HepG2 (cell line): Measurements from ENCODE around the gene FAM200B. TPM values are rescaled to one million over a fixed set of nuclear protein-coding genes. Genes with fewer than 3 reads are reported as not detected.

Source experiments
- CHD2 ChIP-seq: IDR thresholded peaks from 2 replicates; pipeline ENCODE4 v1.6.1; 2011; ENCODE audit warnings: low read depth, low read length, improper control_type of control experiment
- EEA1 ChIP-seq: sonication (generic); formaldehyde crosslinking; IDR thresholded peaks from 2 replicates; pipeline ENCODE4 v1.5.1; 2020; ENCODE audit warnings: mild to moderate bottlenecking, missing genetic modification reagents, borderline replicate concordance
- HMG20B ChIP-seq: conservative IDR thresholded peaks from 2 replicates; pipeline ENCODE4 v1.6.1; 2016; ENCODE audit warnings: missing genetic modification reagents, missing compliant biosample characterization
- NCOA2 ChIP-seq: sonication (generic); formaldehyde crosslinking; IDR thresholded peaks from 2 replicates; pipeline ENCODE4 v1.8.0; 2022; ENCODE audit warnings: inconsistent platforms
- NFE2 ChIP-seq: sonication (generic); formaldehyde crosslinking; IDR thresholded peaks from 2 replicates; pipeline ENCODE4 v1.4.0; 2020; ENCODE audit warnings: missing genetic modification reagents
- NRL ChIP-seq: sonication (generic); formaldehyde crosslinking; IDR thresholded peaks from 2 replicates; pipeline ENCODE4 v1.5.0; 2020; ENCODE audit warnings: missing genetic modification reagents, mild to moderate bottlenecking, moderate library complexity, borderline replicate concordance
- SMARCC2 ChIP-seq: fragments of 450-650 bp; IDR thresholded peaks from 2 replicates; pipeline ENCODE4 v1.6.1; 2017; ENCODE audit warnings: antibody characterized with exemption, mild to moderate bottlenecking
- U2AF2 ChIP-seq: fragments of 200-400 bp; formaldehyde crosslinking; IDR thresholded peaks from 2 replicates; pipeline ENCODE4 v1.6.1; 2017; ENCODE audit warnings: low read depth, mild to moderate bottlenecking, low read length
- ZBTB10 ChIP-seq: sonication (generic); formaldehyde crosslinking; IDR thresholded peaks from 2 replicates; pipeline ENCODE4 v1.4.0; 2020; ENCODE audit warnings: missing genetic modification reagents, borderline replicate concordance
- ZNF768 ChIP-seq: sonication (generic); formaldehyde crosslinking; IDR thresholded peaks from 2 replicates; pipeline ENCODE4 v1.4.0; 2020; ENCODE audit warnings: missing genetic modification reagents
- ZSCAN25 ChIP-seq: sonication (generic); formaldehyde crosslinking; IDR thresholded peaks from 2 replicates; pipeline ENCODE4 v1.8.0; 2022; ENCODE audit warnings: mild to moderate bottlenecking, missing genetic modification reagents
- polyA plus RNA-seq, 8 experiments: library from polyadenylated mRNA; depleted of rRNA in 3 of 8; stranded (reverse) in 7 of 8; unstranded in 1 of 8; fragments of >200 nt; fragmentation: Illumina TruSeq in 4 of 8; extraction: Trizol in 4 of 8; gene quantifications; 2 replicates each; pipeline versions ENCODE4 v1.2.1 to v1.2.3, GENCODE V29; 2011 to 2016; ENCODE audit warnings: low read depth in 4 of 8, missing spikeins in 1 of 8, mixed read lengths in 1 of 8; ENCODE audit not compliant: insufficient read depth in 1 of 8
- total RNA-seq, 5 experiments: library from RNA; depleted of rRNA; stranded (reverse); fragments of >200 nt; fragmentation: Illumina TruSeq; extraction: Trizol; gene quantifications; 2 replicates each; pipeline ENCODE4 v1.2.3, GENCODE V29; 2016; ENCODE audit warnings: low read depth in 1 of 5
- TF ChIP-seq, protein P1 (sequence below): sonication (generic); formaldehyde crosslinking; IDR thresholded peaks from 2 replicates; pipeline ENCODE4 v1.4.0; 2020; ENCODE audit warnings: mild to moderate bottlenecking, missing genetic modification reagents
- TF ChIP-seq, protein P2 (sequence below): sonication (generic); formaldehyde crosslinking; IDR thresholded peaks from 2 replicates; pipeline ENCODE4 v1.8.0; 2022; ENCODE audit warnings: low read depth, missing genetic modification reagents
- TF ChIP-seq, protein P3 (sequence below): sonication (generic); formaldehyde crosslinking; conservative IDR thresholded peaks from 2 replicates; pipeline ENCODE4 v1.4.0; 2020; ENCODE audit warnings: missing genetic modification reagents
- TF ChIP-seq, protein P4 (sequence below): sonication (generic); formaldehyde crosslinking; IDR thresholded peaks from 2 replicates; pipeline ENCODE4 v1.4.0; 2020; ENCODE audit warnings: mild to moderate bottlenecking, low read depth, missing genetic modification reagents

Gene FAM200B
- total and polyA plus RNA-seq, 2 of the 13 experiments (the other 11 are each of a cell fraction or from before 2014, with no cell fraction given) = 25.6 to 41.8 TPM

GRCh38 chr4:15681372-15682241, at the start of gene FAM200B (continued):
- TF ChIP-seq ZSCAN25 (CRISPR knock-in tag) (peak; percentile 99), ZBTB10 (CRISPR knock-in tag) (0 out of 2 replicates have a peak, but pooled peaks have one; percentile 56), CHD2 (peak; percentile 100), NRL (CRISPR knock-in tag) (peak; percentile 84; the same call in 1 of the 2 replicates), ZNF768 (CRISPR knock-in tag) (peak; percentile 59), NFE2 (CRISPR knock-in tag) (no peak), SMARCC2 (no peak), HMG20B (CRISPR knock-in tag) (no peak; the same call in 1 of the 2 replicates), NCOA2 (peak; percentile 25; the same call in 1 of the 2 replicates), EEA1 (peak; percentile 34; the same call in 1 of the 2 replicates), U2AF2 (no peak)
- TF ChIP-seq, protein P1, sequence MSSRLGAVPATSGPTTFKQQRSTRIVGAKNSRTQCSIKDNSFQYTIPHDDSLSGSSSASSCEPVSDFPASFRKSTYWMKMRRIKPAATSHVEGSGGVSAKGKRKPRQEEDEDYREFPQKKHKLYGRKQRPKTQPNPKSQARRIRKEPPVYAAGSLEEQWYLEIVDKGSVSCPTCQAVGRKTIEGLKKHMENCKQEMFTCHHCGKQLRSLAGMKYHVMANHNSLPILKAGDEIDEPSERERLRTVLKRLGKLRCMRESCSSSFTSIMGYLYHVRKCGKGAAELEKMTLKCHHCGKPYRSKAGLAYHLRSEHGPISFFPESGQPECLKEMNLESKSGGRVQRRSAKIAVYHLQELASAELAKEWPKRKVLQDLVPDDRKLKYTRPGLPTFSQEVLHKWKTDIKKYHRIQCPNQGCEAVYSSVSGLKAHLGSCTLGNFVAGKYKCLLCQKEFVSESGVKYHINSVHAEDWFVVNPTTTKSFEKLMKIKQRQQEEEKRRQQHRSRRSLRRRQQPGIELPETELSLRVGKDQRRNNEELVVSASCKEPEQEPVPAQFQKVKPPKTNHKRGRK (CRISPR knock-in tag) = no peak
- TF ChIP-seq, protein P2, sequence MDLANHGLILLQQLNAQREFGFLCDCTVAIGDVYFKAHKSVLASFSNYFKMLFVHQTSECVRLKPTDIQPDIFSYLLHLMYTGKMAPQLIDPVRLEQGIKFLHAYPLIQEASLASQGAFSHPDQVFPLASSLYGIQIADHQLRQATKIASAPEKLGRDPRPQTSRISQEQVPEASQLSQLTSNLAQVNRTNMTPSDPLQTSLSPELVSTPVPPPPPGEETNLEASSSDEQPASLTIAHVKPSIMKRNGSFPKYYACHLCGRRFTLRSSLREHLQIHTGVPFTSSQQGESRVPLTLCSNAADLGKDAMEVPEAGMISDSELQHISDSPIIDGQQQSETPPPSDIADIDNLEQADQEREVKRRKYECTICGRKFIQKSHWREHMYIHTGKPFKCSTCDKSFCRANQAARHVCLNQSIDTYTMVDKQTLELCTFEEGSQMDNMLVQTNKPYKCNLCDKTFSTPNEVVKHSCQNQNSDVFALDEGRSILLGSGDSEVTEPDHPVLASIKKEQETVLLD (CRISPR knock-in tag) = no peak
- TF ChIP-seq, protein P3, sequence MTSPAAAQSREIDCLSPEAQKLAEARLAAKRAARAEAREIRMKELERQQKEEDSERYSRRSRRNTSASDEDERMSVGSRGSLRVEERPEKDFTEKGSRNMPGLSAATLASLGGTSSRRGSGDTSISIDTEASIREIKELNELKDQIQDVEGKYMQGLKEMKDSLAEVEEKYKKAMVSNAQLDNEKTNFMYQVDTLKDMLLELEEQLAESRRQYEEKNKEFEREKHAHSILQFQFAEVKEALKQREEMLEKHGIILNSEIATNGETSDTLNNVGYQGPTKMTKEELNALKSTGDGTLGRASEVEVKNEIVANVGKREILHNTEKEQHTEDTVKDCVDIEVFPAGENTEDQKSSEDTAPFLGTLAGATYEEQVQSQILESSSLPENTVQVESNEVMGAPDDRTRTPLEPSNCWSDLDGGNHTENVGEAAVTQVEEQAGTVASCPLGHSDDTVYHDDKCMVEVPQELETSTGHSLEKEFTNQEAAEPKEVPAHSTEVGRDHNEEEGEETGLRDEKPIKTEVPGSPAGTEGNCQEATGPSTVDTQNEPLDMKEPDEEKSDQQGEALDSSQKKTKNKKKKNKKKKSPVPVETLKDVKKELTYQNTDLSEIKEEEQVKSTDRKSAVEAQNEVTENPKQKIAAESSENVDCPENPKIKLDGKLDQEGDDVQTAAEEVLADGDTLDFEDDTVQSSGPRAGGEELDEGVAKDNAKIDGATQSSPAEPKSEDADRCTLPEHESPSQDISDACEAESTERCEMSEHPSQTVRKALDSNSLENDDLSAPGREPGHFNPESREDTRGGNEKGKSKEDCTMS (CRISPR knock-in tag) = no peak
- TF ChIP-seq, protein P4, sequence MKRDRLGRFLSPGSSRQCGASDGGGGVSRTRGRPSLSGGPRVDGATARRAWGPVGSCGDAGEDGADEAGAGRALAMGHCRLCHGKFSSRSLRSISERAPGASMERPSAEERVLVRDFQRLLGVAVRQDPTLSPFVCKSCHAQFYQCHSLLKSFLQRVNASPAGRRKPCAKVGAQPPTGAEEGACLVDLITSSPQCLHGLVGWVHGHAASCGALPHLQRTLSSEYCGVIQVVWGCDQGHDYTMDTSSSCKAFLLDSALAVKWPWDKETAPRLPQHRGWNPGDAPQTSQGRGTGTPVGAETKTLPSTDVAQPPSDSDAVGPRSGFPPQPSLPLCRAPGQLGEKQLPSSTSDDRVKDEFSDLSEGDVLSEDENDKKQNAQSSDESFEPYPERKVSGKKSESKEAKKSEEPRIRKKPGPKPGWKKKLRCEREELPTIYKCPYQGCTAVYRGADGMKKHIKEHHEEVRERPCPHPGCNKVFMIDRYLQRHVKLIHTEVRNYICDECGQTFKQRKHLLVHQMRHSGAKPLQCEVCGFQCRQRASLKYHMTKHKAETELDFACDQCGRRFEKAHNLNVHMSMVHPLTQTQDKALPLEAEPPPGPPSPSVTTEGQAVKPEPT (CRISPR knock-in tag) = no peak
